IgD-negative memory B cell (primary cell): ENCODE results near the gene KRTAP12-3. TPM values are rescaled to one million over a fixed set of nuclear protein-coding genes. Genes with fewer than 3 reads are reported as not detected.
"Not testable (repeated sequence)": the region's sequence is repeated elsewhere in the genome, so short reads cannot be mapped to it uniquely, and the experiment has no call there.

Source experiments
- H3K27ac Mint-ChIP-seq, 3 donors: one replicate each; pipeline ENCODE4 v1.8.0; 2020 to 2022; ENCODE audit warnings: mild to moderate bottlenecking in 3 of 3, mixed read lengths in 3 of 3, moderate library complexity in 1 of 3
- H3K27me3 Mint-ChIP-seq: one replicate; pipeline ENCODE4 v1.8.0; 2021; ENCODE audit warnings: mixed read lengths
- H3K36me3 Mint-ChIP-seq: one replicate; pipeline ENCODE4 v1.8.0; 2020; ENCODE audit warnings: mild to moderate bottlenecking, mixed read lengths
- H3K4me1 Mint-ChIP-seq, 3 donors: one replicate each; pipeline ENCODE4 v1.8.0; 2020 to 2022; ENCODE audit warnings: mixed read lengths in 3 of 3, mild to moderate bottlenecking in 1 of 3
- H3K4me3 Mint-ChIP-seq, 4 donors: one replicate each; pipeline ENCODE4 v1.8.0; 2020 to 2022; ENCODE audit warnings: mild to moderate bottlenecking in 4 of 4, mixed read lengths in 4 of 4, moderate library complexity in 3 of 4
- H3K9me3 Mint-ChIP-seq, 3 donors: one replicate each; pipeline ENCODE4 v1.8.0; 2020 to 2021; ENCODE audit warnings: mixed read lengths in 3 of 3, mild to moderate bottlenecking in 1 of 3
- polyA plus RNA-seq: library from polyadenylated mRNA; unstranded; fragments of 300-500 nt; fragmentation: Illumina TruSeq; gene quantifications from one replicate; pipeline ENCODE4 v1.2.3, GENCODE V29; 2021

The KRTAP12-3 gene, protein sequence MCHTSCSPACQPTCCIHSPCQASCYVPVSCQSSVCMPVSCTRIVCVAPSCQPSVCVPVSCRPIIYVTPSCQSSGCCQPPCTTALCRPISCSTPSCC
- polyA plus RNA-seq, result not detected

DNA sequence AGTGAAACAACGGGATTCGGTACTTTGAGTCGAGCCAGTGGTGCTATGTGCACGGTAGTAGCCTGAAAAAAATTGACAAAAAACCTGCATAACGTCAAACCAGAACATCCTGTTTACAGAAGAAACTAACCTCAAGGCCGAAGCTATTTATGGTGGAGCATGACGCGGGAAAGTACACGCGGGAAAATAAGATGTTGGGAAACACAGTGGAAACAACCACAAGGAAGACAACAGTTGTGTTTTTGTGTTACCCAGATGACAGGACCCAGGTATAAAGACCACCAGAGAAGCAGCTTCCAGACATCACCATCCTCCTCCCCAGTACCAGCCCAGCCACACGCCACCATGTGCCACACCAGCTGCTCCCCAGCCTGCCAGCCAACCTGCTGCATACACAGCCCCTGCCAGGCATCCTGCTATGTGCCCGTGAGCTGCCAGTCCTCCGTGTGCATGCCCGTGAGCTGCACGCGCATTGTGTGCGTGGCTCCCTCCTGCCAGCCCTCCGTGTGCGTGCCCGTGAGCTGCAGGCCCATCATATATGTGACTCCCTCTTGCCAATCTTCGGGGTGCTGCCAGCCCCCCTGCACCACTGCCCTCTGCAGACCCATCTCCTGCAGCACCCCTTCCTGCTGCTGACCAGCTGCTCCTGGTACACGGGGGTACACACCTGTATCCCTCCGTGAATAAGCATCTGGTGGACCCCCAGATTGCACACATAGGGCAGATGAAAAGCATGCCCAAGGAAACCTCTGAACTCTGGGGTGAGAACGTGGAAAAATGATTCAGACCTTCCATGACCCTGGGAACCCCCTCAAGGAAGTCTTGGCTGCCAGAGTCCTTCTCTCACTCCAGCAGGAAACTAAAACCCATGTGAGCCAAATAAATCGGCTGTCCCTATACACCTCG is at the start of gene KRTAP12-3:
KRTAP12-3 (plus strand) TSS at position 298 of the 906 bp plus-strand sequence; CDS start at position 346, 48 bp downstream.
- Mint-ChIP-seq H3K27ac (peak within 1 kb of the TSS; percentile 61 to 91 (median 72)), H3K9me3 (peaks cover 7 to 24% (median 17%) of the 10 kb centered on the region in 3 donors), H3K36me3 (peaks cover 5% of the 10 kb centered on the region), H3K27me3 (peaks cover 20% of the 10 kb centered on the region), H3K4me3 (peak within 1 kb of the TSS; percentile 25 to 86 (median 60)), H3K4me1 (peaks cover 8 to 12% (median 10%) of the 10 kb centered on the region in 3 donors)

DNA sequence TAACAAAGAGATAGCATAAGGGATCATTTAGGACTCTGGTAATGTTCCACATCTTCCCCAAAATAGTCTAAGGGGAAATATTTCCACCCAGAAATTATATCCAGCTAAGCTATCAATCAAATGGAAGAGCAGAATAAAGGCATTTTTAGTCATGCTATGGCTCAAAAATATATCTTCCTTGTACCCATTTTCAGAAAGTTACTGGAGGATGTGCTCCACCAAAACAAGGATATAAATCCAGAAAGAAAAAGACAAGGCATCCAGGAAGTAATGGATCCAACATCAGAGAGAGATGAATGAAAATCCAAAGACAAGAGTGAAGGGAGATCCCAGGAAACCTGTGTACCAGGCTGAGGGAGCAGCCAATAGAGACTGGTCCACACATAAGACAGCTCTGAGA is 48.5 kb upstream of the KRTAP12-3 start:
- H3K4me1 Mint-ChIP-seq, result no peaks in the 10 kb centered on the region
- peak overlapping the region in 1 of 4 donors; percentile 38 for H3K4me3 Mint-ChIP-seq
- peak overlapping the region in 1 of 3 donors; percentile 12 for H3K27ac Mint-ChIP-seq
- H3K36me3 Mint-ChIP-seq, result no peaks in the 10 kb centered on the region
- H3K9me3 Mint-ChIP-seq, result peaks cover 12 to 32% (median 21%) of the 10 kb centered on the region in 3 donors
- H3K27me3 Mint-ChIP-seq, result peaks cover 12% of the 10 kb centered on the region

DNA sequence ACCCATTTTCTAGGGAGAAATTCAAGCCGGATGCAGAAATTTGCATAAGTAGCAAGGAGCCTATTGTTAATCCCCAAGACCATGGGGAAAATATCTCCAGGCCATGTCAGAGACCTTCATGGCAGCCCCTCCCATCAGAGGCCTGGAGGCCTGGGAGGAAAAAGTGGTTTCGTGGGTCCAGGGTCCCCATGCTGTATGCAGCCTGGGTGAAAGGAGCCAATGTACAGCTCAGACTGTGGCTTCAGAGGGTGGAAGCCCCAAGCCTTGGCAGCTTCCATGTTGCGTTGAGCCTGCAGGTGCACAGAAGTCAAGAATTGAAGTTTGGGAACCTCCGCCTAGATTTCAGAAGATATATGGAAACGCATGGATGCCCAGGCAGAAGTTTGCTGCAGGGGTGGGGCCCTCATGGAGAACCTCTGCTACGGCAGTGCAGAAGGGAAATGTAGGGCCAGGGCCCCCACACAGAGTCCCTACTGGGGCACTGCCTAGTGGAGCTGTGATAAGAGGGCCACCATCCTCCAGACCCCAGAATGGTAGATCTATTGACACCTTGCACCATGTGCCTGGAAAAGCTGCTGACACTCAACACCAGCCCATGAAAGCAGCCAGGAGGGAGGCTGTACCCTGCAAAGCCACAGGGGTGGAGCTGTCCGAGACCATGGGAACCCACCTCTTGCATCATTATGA is 47.4 kb upstream of the KRTAP12-3 start:
- not testable (repeated sequence) for H3K36me3 Mint-ChIP-seq, H3K4me1 Mint-ChIP-seq, H3K27me3 Mint-ChIP-seq, H3K4me3 Mint-ChIP-seq, H3K27ac Mint-ChIP-seq
- peaks cover 10 to 27% (median 21%) of the 10 kb centered on the region in 3 donors for H3K9me3 Mint-ChIP-seq

DNA sequence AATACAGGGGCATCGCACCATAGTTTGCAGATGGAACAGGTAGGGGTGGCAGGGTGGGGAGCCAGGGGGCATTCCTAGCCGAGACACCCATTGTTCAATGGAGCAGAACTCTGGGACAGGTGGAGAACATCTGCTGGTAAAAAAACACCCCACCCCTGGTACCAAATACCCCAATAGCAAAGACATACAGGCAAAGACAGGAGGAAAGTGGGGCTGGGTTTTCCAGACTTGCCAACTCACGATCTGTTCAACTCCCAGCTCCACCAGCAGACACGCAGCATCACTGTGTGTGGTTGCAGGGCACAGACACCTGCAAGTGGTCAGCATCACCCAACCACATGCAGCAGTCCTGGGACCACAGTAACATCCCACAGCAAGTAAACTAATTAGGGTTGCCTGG is 46.2 kb upstream of the KRTAP12-3 start:
- Mint-ChIP-seq H3K27me3 (peaks cover 7% of the 10 kb centered on the region), H3K27ac (no peak overlapping the region), H3K4me3 (no peak overlapping the region), H3K9me3 (peaks cover 8 to 27% (median 18%) of the 10 kb centered on the region in 3 donors), H3K36me3 (no peaks in the 10 kb centered on the region), H3K4me1 (no peaks in the 10 kb centered on the region)

DNA sequence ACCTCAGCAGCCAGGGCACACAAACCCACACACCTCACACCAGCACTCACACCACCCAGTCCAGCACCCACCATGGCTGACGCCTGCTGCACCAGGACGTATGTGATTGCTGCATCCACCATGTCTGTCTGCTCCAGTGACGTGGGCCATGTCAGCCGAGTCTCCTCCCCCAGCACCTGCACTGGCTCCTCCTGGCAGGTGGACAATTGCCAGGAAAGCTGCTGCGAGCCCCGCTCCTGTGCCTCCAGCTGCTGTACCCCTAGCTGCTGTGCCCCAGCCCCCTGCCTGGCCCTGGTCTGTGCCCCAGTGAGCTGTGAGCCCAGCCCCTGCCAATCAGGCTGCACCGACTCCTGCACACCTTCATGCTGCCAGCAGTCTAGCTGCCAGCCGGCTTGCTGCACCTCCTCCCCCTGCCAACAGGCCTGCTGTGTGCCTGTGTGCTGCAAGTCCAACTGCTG is 45.7 kb upstream of the KRTAP12-3 start, which contains the start of gene KRTAP10-8:
KRTAP10-8 (plus strand) TSS at position 51 of the 458 bp plus-strand sequence; CDS start at position 73, 22 bp downstream.
- no peak within 1 kb of the TSS for H3K4me3 Mint-ChIP-seq
- no peak within 1 kb of the TSS for H3K27ac Mint-ChIP-seq

DNA sequence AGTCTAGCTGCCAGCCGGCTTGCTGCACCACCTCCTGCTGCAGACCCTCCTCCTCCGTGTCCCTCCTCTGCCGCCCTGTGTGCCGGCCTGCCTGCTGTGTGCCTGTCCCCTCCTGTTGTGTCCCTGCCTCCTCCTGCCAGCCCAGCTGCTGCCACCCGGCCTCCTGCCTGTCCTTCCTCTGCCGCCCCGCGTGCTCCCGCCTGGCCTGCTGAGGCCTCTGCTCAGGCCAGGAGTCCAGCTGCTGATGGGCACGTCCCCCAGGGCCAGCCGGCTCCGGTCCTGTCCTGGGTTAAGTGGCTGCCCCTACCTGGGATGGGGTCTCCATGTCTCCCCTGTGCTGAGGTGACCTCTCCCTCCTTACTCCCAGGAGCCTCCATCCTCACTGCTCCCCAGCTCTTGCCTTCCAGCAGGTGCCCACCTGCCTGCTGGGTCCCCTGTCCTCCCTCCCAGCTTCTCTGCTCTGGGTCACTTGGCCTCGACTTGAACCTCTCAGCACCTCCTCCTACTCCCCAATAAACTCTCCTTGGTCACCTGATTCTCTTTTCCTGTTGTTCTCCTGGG is 45.0 kb upstream of the KRTAP12-3 start:
- Mint-ChIP-seq H3K27ac (no peak overlapping the region), H3K27me3 (peaks cover 3% of the 10 kb centered on the region), H3K9me3 (peaks cover 5 to 26% (median 17%) of the 10 kb centered on the region in 3 donors), H3K4me1 (no peaks in the 10 kb centered on the region), H3K4me3 (peak overlapping the region in 1 of 4 donors; percentile 64), H3K36me3 (no peaks in the 10 kb centered on the region)

More for the DNA sequence above, 45.7 kb upstream of the KRTAP12-3 start, which contains the start of gene KRTAP10-8:
- Mint-ChIP-seq H3K36me3 (no peaks in the 10 kb centered on the region), H3K4me1 (no peaks in the 10 kb centered on the region), H3K9me3 (peaks cover 6 to 27% (median 17%) of the 10 kb centered on the region in 3 donors), H3K27me3 (peaks cover 4% of the 10 kb centered on the region)

DNA sequence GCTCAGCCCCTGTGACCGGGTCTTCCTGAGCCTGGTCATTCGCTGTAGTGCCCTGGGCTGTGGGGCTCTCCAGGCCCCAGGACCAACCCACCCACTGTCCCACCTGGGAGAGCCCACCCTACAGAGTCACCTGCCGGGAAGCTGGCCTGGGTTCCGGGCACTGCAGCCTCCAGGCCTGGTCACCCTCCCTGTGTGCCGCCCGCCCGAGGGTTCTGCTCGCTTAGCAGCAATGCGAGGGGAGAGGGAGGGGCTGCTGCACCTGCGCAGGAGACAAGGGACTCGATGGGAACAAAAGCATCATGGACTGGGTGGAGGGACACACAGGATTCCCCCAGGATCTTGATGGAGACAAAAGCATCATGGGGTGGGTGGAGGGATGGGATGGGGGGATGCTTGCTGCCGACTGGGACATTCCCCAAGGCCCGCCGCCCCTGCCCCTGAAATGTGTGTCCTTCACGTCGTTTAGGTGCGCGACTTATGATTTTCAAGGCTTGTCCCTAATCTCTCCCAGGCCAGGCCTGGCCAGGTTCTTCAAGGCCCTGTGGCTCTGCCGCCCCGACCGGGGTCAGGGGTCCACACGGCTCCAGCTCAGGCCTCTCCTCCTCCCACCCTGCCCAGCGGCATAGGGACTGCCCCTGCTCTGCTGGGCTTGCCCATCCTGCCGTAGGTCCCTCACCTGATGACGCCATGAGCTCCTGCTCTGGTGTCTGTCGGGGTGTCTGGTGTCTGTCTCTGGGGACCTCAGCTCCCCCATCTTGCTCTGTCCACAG is 44.2 kb upstream of the KRTAP12-3 start:
- Mint-ChIP-seq H3K4me1 (peaks cover 3 to 6% (median 5%) of the 10 kb centered on the region in 3 donors), H3K27me3 (peaks cover 3% of the 10 kb centered on the region), H3K36me3 (no peaks in the 10 kb centered on the region), H3K27ac (no peak overlapping the region), H3K9me3 (peaks cover 4 to 20% (median 17%) of the 10 kb centered on the region in 3 donors), H3K4me3 (peak overlapping the region in 1 of 4 donors; percentile 8)

DNA sequence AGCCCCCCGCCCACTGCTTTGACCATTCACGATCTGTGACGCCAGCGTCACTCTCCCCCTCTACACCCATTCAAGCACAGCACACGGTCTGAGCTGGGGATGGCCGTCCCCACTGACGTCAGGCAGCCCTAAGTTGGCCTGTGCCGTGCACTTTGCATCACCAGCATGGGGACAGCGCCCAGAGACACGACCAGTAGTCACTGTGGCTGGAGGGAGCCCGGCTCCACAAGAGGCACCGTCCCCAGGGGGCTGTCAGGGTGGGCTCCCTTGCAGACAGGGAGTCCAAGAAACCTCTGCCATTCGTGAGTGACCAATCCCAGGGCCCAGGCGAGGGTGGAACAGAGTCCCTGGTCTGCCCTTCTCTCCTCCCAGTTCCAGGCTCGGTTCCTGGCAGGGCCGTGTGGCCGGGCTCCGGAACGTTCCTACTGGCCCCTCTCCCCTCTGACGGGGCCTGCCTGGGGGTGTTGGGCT is 43.5 kb upstream of the KRTAP12-3 start:
- Mint-ChIP-seq H3K4me1 (peaks cover 9 to 12% (median 11%) of the 10 kb centered on the region in 3 donors), H3K36me3 (no peaks in the 10 kb centered on the region), H3K27ac (peak overlapping the region in 1 of 3 donors; percentile 59), H3K9me3 (peaks cover 3 to 20% (median 15%) of the 10 kb centered on the region in 3 donors), H3K4me3 (no peak overlapping the region), H3K27me3 (peaks cover 3% of the 10 kb centered on the region)

DNA sequence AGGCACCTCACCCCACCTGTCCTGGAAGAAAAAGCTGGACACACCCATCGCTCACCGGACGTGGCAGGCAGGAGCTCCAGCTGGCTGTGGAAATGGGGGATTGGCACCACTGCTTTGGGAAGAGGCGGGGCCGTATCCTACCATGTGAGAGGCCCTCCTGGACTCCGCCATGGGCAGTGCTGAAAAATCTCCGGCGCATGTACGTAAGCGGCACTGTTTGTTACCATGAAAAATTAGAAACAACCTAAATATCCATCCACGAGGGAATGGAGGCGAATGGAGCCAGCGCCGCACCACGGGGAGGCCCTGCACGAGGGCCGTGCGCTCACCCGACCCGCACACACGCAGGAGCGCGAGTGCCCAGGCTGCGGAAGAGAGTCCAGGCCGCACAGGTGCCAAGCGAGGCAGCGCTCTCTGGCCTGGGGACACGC is 42.8 kb upstream of the KRTAP12-3 start:
- Mint-ChIP-seq H3K36me3 (no peaks in the 10 kb centered on the region), H3K4me3 (no peak overlapping the region), H3K4me1 (peaks cover 11 to 17% (median 15%) of the 10 kb centered on the region in 3 donors), H3K27me3 (peaks cover 3% of the 10 kb centered on the region), H3K9me3 (peaks cover 4 to 21% (median 13%) of the 10 kb centered on the region in 3 donors), H3K27ac (peak overlapping the region in 1 of 3 donors; percentile 59)

DNA sequence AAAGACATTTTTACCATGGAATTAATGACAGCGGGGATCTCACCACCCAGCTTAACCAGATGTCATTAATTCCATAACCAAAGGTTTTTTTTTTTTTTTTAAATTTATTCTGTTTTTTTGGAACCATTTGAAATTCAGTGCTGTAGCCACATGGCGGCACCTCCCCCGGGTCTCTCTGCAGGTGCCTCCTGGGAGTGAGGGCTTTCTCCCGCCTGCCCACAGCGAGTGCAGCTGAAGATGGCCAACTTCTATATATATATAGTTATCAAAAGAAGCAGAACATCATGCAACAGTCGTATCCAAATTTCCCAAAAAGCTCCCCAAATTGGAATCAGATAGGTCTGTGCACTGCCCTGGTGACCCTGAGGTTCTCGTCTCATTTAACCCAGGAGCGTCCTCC is 42.3 kb upstream of the KRTAP12-3 start:
- H3K4me3 Mint-ChIP-seq, result no peak overlapping the region
- no peaks in the 10 kb centered on the region for H3K36me3 Mint-ChIP-seq
- H3K4me1 Mint-ChIP-seq, result peaks cover 11 to 17% (median 15%) of the 10 kb centered on the region in 3 donors
- H3K27ac Mint-ChIP-seq, result no peak overlapping the region
- H3K9me3 Mint-ChIP-seq, result peaks cover 6 to 24% (median 16%) of the 10 kb centered on the region in 3 donors
- peaks cover 3% of the 10 kb centered on the region for H3K27me3 Mint-ChIP-seq

DNA sequence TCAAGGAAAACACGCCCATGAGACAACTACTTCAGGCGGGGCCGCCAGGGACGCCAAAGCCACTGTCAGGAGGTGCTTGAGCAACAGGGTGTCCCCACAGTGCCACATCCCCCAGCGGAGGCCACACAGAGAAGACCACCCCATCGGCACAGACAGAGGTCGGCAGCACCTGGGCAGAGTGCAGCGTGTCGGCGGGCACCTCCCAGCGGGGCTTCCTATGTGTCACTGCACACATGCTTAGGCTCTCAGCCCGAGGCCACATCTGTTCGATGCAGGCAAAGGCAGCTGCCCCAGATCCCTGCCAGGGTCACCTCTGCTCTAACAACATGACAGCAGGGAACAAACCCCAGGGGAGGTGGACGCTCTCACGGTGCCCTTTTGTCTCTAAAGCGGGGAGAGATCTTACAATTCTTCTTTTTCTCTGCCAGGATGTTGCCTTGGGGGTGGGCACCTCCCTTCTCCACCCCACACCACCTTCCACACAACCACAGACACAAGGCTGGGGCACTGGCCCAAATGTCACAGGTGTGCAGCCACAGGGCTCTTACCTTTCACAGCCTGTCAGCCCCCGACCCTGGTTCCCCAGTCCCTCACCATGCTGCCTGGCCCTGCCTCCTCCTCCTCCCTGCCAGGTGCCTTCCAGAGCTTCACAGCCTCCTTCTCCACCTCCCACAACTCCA is 41.7 kb upstream of the KRTAP12-3 start:
- Mint-ChIP-seq H3K4me1 (peaks cover 11 to 17% (median 17%) of the 10 kb centered on the region in 3 donors), H3K4me3 (no peak overlapping the region)

DNA sequence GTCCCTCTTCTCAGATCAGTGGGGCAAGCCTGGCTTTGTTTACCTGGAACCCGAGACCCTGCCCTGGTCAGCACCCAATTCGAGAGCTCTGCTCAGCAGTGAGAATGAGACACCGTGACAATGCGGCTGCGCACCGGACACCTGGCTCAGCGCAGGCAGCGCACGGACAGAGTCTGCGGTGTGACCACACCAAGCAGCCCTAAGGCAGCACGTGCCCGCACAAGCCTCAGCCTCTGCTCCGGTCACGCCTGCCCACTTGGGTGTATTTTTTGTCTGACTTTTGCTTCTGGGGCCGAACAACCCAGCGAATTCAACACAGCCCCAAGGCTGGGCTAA is 41.2 kb upstream of the KRTAP12-3 start:
- Mint-ChIP-seq H3K4me1 (peaks cover 11 to 17% (median 17%) of the 10 kb centered on the region in 3 donors), H3K27me3 (peaks cover 3% of the 10 kb centered on the region), H3K4me3 (no peak overlapping the region), H3K36me3 (no peaks in the 10 kb centered on the region), H3K27ac (no peak overlapping the region), H3K9me3 (peaks cover 9 to 21% (median 12%) of the 10 kb centered on the region in 3 donors)

More for the DNA sequence above, 41.7 kb upstream of the KRTAP12-3 start:
- H3K27me3 Mint-ChIP-seq, result peaks cover 3% of the 10 kb centered on the region
- no peaks in the 10 kb centered on the region for H3K36me3 Mint-ChIP-seq
- no peak overlapping the region for H3K27ac Mint-ChIP-seq
- H3K9me3 Mint-ChIP-seq, result peaks cover 9 to 24% (median 18%) of the 10 kb centered on the region in 3 donors

DNA sequence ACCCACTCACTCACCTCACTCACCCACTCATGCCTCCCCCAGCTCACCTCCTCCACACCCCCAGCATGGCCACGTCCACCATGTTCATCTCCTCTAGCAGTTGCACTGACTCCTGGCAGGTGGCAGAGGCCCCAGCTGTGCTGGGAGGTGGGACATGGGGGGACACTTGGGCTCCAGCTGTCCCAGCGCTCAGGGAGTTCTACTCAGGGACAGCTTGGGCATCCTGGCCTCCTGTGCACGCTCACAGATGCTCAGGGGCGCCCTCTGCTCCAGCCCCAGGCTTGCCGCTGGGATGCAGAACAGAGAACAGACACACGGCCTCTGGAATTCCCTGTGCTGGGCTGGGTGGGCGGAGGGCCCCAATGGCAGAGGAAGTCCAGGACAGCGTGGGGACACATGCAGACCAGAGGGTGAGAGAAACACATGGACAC is 40.6 kb upstream of the KRTAP12-3 start:
- H3K4me3 Mint-ChIP-seq, result peak overlapping the region in 1 of 4 donors; percentile 28
- peak overlapping the region in 1 of 3 donors; percentile 53 for H3K27ac Mint-ChIP-seq
- H3K9me3 Mint-ChIP-seq, result peaks cover 12 to 21% (median 16%) of the 10 kb centered on the region in 3 donors
- H3K36me3 Mint-ChIP-seq, result no peaks in the 10 kb centered on the region
- peaks cover 11 to 17% (median 17%) of the 10 kb centered on the region in 3 donors for H3K4me1 Mint-ChIP-seq
- H3K27me3 Mint-ChIP-seq, result peaks cover 3% of the 10 kb centered on the region
